Panc1 (cell line): ENCODE data around the gene SCEL.

ENCODE experiments used
- POLR2AphosphoS5 ChIP-seq: IDR thresholded peaks from 2 replicates; pipeline ENCODE4 v1.6.1; 2012; ENCODE audit warnings: mild to moderate bottlenecking, low read depth, low read length, moderate library complexity
- TF ChIP-seq, protein P1 (sequence below): fragments of 450-650 bp; IDR thresholded peaks from 2 replicates; pipeline ENCODE4 v1.5.1; 2017; ENCODE audit warnings: mild to moderate bottlenecking

DNA sequence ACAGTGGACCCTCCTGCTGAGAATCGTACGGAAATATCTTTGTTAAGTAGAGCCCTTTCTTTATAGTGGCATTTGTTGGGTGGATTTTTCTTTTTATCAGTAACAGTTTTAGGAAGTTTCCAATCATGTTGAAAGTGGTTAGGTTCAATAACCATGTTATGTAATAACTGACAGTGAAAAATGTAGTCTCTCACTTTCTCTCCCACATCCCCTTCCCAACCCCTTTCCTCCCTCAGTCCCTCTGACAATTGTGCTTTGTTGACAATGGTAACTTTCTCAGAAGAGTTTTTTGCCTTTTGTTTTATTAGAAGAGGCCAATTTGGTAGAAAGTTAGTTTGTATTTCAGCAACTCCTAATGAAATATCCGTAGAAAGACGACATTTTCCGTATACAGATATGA is 84.1 kb downstream of the SCEL start:
- no peak for TF ChIP-seq POLR2AphosphoS5
- TF ChIP-seq, protein P1, sequence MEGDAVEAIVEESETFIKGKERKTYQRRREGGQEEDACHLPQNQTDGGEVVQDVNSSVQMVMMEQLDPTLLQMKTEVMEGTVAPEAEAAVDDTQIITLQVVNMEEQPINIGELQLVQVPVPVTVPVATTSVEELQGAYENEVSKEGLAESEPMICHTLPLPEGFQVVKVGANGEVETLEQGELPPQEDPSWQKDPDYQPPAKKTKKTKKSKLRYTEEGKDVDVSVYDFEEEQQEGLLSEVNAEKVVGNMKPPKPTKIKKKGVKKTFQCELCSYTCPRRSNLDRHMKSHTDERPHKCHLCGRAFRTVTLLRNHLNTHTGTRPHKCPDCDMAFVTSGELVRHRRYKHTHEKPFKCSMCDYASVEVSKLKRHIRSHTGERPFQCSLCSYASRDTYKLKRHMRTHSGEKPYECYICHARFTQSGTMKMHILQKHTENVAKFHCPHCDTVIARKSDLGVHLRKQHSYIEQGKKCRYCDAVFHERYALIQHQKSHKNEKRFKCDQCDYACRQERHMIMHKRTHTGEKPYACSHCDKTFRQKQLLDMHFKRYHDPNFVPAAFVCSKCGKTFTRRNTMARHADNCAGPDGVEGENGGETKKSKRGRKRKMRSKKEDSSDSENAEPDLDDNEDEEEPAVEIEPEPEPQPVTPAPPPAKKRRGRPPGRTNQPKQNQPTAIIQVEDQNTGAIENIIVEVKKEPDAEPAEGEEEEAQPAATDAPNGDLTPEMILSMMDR = no peak
